Right hindlimb (tissue), 1 donor: ENCODE data around the gene NKAIN2.
A peak's percentile ranks its signal among the peaks of the same experiment; 100 is the strongest.

Experiments
- DNase-seq: peaks from one replicate; pipeline ENCODE4 v3.0.0-alpha.2; 2018

NKAIN2 gene

DNA sequence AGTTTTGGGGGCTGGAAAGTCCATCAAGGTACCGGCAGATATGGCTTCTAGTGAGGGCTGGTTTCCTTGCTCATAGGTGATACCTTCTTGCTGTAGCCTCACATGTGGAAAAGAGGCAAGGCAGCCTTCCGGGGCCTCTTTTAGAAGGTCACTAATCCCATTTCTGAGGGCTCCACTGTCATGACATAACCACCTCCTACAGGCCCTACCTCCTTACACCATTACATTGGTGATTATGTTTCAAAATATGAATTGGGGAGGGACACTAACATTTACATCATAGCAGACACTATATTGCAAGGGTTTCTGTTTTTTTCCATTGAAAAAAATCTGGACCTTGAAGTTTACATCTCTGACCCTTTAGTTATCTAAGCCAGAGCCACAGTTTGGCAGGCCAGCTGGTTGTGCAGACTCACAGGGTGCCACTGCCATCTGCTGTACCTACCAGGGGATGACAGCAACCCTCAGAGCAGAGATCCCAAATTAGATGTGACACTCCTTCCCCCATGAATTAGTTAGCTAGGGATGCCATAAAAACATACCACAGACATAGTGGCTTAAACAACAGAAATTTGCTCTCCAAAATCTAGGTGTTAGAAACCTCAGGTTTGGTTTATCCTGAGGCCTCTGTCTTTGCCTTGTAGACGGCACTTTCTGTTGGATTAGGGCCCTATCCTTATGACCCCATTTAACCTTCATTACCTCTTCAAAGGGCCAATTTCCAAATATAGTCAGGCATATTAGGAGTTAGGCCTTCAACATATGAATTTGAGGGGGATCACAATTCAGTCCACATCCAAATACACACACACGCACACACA is 992.2 kb downstream of the NKAIN2 start:
- DNase-seq: peak; percentile 42

DNA sequence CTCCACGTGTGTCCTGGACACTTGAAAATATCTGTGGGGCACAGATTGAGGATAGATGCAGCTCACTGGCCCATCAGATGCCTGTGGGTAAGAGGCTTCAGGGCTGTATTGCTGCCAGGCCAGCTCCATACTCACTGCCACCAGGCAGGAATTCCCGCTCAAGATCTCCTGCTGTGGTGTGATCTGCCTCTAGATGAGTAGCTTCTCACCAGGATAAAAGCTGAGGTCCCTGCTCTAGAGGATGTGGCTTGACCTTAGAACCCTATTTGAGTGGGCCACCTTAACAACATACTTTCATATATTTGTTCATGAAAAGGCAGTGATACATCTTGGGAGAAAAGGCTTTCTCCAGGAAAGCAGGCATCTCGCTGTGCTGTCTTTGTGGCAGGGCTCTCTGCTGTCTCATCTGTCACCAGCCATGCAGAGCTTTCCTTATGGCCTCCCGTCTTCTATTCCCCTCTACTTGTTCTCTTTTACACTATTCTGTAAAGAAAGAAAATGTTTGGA is 992.9 kb downstream of the NKAIN2 start:
- no peak for DNase-seq

DNA sequence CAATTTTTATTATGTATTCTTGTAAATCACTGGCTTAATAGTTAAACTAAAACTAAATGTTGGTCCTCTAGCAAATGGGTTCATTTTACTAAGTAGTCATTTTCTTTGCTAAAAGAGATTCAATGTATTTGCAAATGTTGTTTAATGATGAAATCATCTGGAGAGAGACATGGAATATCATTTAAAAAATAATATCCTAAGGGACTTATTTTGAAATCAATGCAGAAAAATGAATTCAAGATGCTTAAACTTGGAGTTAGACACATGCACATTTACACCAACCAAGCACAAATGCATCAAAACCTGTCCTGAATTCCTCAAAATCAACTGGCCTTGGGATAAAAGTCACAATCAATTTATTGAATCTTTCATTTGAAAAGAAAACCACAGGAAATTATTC is 993.6 kb downstream of the NKAIN2 start:
- DNase-seq: no peak

DNA sequence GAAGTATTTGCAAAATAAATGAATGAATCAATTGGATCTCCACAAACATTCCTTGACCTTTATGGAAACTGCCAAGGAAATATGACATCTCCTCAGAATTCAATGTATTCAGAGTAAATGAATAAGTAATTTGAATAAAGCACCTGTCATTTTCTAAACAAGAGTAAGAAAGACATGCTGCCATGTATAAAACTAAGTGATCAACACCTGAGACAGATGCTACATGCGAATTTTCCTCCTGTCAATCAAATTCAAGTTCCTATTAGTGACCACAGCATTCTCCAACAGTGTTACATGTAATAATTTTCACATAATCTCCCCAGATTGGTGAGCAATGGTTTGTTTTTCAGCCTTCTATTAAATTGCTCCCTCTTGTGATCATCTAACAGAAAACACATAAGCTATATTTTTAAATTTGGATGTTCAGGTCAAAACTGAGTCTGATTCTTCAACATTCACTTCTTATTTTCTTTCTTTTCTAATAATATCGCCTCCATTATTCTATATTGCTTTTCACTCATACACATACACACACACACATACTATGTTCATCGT is 995.4 kb downstream of the NKAIN2 start:
- no peak for DNase-seq

DNA sequence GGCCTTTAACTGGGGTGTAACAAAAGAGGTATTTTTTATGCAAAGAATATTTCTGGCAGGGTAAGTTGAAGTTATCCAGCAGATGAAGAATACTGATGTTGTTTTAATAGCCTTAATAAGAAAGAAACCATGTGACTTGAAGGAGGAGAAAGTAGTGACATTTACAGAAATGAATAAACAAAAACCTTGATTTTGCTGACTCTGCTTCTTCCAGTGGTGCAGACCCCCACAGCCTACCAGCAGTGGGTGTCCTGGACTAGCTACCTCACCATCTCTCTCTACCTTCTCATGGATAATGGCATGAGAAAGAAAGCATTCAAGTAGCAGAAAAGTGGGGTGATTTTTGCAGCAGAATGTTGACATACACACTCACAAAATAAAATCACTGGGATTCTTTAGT is 996.0 kb downstream of the NKAIN2 start:
- DNase-seq: no peak

DNA sequence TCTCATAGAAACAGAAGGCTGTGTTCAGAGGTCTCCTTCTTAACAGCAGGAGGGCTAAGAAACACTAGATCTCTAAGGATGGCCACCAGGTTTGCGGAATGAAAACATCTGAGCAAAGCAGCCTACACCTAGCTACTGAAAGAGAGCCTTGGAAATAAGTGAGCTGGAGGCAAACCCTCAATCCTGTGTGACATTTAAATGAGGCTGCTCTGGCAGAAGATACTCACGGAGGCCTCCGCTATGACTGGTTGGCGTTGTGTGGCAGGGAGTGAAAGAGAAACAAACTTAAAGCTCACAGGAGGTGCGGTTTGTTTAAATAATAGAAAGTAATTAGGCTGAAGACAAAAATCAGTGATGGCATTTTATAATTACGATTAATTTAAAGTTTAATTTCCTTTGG is 996.6 kb downstream of the NKAIN2 start:
- no peak for DNase-seq

DNA sequence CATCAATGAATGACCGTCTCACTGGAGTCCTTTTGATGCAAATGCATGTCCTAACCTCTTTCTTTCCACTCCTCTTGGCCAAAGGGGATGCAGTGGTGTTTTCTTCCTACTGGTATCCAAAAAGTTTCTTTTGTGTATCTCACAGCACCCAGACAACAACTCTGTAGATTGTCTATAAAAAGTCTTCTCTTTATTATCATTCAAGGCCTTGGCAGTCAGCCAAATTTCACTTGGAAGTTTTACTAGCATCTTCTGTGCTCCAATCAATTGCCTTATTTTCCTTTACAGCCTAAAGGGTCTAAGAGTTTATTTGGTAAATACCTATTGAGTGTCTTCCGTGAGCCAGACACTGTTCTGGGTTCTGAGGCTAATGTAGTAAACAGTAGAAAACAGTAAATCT is 1008.4 kb downstream of the NKAIN2 start:
- DNase-seq: no peak

DNA sequence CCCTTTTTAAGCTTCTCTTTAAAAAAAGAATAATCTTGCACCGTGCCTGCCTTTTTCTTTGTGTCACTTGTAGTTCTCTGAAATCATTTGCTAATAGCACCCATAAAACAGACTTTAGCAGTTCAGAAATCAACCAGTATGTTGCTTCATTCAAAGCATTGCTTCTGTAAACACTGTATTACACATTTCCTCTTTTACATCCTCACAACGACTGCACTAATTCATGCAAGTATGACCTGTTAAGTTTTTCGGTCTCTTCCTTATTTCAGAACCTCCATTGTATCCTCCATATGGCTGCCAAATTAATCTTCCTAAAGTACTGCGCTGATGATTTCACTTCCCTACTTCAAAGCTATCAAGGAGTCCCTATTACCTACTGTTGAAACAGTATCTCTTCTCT is 1015.7 kb downstream of the NKAIN2 start:
- no peak for DNase-seq

DNA sequence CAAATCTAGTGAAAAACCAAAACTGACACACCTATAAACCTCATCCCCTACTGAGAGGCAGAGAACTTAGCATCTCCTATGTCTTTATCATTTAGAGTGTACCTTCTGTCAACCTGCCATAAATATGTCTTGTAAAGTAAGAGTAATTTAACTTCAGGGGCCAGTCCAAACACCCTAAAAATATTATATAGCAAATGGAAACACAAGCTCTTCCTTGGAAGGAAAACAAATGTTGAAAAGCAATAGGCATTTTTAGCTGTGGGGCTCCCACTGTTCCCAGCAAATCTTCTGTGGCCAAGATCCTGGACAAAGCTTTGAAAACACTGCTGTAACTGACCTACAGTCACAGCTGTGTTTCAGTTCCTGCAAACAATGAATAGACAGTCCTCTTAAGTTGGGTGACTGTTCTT is 1018.5 kb downstream of the NKAIN2 start:
- DNase-seq: no peak

DNA sequence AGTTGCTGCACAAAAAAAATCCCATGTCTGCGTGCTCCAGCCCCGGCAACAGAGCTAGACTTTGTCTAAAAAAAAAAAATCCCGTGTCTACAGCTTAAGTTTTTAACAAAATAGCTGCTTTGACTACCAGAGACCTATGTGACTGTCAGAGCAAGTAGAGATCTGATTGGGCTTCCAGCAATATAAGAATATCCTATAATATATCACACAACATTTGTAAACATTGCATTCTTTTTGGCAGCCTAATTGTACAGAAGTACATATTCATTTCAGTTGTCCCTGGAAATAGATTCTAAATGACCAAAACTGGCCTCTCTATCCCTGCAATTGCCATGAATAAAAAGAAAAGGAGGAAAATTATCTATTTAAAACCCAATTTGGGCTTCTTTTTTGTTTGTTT is 1019.1 kb downstream of the NKAIN2 start:
- DNase-seq: no peak

DNA sequence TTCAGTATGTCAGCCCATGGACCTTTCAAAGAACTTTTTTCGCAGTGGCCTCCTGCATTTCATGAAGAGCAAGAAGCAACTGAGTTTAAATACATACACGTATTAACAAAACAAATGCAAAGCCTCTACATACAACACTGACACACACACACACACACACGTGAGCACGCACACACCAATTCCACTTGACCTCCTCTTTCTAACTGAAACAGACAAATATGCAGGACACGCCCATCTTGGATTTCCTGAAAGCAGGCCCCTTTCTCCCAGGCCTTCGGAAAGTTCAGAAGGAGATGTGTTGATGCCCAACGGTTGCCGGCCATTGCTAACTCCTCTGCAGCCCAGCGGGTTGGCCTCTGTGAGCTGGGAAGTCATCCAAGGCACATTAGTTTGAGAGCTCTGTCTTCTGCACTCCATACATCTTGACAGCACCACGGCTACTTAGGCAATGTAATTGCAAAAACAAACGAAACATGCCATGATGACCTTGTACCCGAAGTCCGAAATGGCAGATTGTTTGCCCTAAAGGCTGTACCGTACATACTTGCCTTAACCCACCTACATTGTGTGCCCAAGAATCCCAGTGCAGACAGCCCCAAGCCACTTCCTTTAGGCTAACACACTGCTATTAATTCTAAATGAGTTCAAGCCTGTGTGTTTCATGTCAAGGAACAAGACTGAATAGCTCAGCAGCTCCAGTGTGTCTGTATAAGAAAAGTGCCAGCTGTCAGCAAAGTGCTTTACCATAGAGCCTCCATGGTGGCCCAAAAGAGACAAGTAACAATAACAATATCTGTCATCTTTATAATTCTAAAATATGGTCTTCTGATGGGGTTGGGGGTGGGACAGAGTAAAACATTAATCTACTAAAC is 1019.8 kb downstream of the NKAIN2 start:
- DNase-seq: no peak

DNA sequence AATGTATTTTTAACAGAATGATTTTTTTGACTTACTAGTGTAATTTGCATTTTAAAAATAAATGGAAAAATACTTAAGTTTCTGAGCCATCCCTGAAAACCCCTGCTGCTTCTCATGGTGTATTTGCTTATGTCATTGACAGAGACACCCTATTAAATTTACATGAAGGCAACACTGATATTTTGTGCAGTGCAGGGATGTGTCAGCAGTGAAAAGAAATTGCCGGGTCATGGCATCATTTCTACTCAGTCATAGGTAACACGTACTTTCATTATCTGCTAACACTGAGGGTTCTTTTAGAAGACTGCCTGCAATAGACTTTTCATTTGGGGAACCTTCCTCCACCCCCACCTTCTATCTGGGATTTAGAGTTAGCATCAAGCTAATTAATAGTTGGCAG is 1021.9 kb downstream of the NKAIN2 start:
- no peak for DNase-seq

DNA sequence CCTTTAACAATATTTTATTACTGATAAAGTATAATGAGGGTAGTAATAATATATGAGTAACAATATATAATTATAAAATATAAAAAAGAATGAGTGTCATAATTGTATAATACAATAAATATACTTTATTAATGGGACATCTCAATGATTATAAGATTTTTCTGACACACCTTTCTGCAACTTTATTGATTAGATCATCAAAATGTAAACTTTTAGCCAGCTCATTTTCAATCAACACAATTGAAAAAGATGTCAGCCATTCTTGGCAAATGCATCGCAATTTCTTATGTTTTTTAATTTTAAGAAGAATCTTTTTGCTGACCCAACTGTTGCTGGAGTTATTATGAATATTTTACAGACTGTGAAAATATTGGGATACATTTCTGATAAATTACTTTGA is 1026.2 kb downstream of the NKAIN2 start:
- DNase-seq: no peak

DNA sequence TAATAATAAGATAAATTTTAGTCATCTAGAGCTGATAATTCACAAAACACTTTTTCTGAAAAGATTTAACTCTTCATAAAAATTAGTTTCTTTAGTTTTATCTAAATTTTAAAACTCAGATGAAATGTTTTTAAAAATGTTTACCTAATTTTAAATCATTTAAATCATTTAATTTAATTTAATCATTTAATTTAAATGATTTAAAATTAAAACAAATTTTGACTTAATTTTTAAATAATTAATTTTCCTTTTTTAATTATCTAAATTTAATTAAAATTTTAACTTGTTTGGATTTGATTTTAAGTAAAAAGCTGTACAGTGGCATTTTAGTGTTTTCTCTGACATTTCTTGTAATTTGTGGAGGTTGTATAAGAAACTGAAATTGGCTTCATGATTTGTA is 1026.8 kb downstream of the NKAIN2 start:
- DNase-seq: no peak

DNA sequence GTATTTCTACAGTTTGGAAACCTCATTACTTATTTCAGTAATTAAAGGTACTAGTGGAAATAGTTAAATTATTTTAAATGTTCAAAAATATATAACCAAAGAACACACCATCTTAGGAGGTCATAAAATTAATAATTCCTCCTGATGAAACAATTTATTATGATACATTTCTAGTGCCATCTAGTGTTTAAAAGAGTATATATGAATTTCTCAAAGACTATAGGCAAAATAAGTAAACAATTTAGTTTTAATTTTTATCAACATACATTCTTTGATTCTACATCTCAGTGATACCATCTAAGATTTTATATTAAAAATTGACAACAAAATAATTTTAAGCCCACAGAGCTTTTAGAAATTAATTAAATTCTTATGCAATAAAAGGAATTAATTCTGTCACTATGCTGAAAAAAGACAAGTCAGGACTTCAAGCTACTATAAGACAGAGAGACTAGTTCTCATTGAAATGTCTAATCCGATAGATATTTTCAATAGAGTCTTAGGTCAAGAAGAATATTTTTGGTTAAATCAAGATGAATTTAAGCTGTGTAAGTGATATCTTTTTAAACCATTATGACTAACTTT is 1050.8 kb downstream of the NKAIN2 start:
- no peak for DNase-seq

DNA sequence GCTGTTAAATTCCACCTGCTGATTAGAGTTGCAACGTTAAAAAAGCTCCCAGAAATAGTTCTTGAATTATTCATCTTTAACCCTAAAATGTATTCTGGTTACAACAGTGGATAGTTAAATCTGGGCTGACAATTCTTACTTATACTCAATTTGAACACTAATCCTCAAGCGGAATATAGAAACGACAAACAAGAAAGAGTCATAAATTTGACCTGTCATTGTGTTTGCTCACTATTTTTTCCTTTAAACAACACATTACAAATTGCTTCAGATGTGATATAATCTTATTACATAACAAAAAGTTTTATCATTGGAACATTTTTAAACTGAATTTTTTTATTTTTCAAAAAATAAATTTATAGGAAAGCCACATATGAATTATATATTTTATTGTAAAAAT is 1054.1 kb downstream of the NKAIN2 start:
- no peak for DNase-seq

DNA sequence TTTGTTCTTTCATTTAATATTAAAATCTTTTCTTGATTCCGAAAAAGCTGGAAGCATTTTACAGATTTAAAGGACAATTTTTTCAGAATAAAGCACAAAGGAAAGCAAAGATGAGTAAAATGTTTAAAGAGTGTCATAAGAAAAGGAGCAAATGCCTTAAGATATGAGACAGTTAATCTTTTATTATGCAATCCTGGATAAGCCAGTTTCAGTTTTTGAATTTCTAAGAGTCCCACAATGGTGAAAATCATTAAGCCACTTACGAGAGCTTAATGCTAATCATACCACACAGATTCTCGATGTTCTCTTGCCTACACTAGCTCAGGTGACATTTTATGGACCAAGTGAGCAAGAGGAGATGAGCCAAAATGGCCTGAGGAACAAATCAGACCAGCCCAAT is 1054.9 kb downstream of the NKAIN2 start:
- DNase-seq: no peak

DNA sequence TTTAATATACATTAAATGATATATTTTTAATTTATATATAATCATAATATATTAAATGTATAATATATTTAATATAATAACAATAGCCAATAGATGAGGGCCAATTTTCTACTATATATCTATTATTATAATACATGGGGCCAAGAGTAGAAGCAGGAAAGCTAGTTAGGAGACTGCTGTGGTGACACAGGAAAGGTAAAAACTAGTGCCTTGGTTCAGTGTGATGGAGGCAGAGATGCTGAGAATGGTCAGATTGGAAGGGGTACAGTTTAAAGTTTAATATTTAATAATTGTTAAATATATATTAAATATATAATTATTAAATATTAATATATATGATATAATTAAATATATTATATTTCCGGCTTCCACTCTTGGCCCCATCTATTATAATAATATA is 1055.7 kb downstream of the NKAIN2 start:
- no peak for DNase-seq

DNA sequence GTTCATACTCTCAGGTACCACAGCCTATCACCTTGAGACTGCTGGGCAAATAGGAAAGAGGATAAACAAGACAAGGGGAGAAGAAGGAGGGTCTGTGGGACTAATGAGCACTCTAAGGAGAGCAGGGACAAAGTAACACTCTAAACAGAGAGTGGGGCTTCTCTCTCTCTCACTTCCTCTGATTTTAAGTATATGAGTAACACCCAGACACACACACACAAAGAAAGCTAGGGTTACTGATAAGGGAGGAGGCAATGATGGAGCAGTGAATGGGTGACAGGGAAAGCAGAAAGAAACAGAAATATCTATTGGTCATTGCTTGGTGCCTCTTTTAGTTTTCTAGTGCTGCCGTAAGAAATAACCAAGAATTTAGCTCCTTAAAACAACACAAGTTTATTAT is 1062.4 kb downstream of the NKAIN2 start:
- no peak for DNase-seq

DNA sequence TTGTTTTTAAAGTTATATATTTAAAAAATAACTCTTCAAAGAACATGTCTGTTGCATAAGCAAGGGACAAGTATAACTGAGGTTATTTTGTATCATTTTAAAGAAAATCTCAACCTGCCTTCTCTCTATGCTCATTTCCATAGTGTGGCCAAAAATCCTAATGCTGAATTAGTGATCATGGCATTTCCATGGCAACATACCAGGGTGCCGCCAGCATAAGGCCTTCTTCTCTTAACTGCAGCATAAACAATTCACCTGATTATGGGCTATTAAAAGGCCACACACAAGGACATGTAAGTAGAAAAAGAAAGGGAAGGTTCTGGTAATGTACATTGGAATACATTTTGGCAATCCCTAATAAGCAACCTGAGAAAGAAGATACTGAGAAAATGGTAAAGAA is 1063.5 kb downstream of the NKAIN2 start:
- no peak for DNase-seq

DNA sequence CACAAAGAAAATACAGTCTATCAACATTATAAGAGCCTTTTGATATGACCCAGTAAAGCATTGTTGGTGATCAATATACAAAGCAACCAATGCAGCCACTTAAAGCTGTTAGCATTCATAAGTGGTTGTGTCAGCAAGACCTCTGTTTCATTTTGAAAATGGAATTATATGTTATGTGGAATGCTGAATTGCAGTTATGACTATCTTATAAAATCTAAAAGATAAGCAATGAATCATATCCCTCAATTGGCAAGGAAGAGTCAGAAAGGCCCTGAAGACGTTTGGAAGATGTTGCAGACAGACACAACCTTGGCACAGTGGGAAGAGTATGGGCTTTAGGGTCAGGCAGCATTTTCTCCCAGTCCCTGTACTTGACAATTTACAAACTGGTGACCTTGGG is 1064.8 kb downstream of the NKAIN2 start:
- DNase-seq: no peak

DNA sequence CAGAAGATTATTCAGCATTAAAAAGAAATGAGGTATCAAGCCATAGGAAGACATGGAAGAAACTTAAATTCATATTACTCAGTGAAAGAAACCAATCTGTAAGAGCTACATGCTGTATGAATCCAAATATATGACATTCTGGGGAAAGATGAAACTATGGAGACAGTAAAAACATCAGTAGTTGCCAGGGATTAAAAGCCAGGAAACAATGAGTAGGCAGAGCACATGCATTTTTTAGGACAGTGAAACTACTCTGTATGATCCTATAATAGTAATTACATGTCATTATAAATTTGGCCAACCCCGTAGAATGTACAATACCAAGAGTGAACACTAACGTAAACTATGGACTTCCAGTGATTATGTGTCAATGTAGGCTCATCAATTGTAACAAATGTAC is 1065.8 kb downstream of the NKAIN2 start:
- DNase-seq: no peak
